HFFc6 (cell line): ENCODE measurements around the gene SIRPA. TPM values are rescaled to one million over a fixed set of nuclear protein-coding genes. Genes with fewer than 3 reads are reported as not detected.

Experiments
- DNase-seq: peaks from one replicate; pipeline ENCODE4 v3.0.0-alpha.2; 2018
- H3K27ac Mint-ChIP-seq: 2 replicates; pipeline ENCODE4 v1.8.0; 2020; ENCODE audit warnings: mild to moderate bottlenecking, mixed read lengths
- H3K27me3 Mint-ChIP-seq: 2 replicates; pipeline ENCODE4 v1.8.0; 2021; ENCODE audit warnings: mild to moderate bottlenecking, moderate library complexity, mixed read lengths; ENCODE audit not compliant: insufficient read depth
- H3K36me3 Mint-ChIP-seq: 2 replicates; pipeline ENCODE4 v1.8.0; 2021; ENCODE audit warnings: low read depth, mixed read lengths
- H3K4me1 Mint-ChIP-seq: 2 replicates; pipeline ENCODE4 v1.8.0; 2020; ENCODE audit warnings: low read depth, mixed read lengths
- H3K4me3 Mint-ChIP-seq: 2 replicates; pipeline ENCODE4 v1.8.0; 2020; ENCODE audit warnings: mild to moderate bottlenecking, moderate library complexity, mixed read lengths
- H3K9me3 Mint-ChIP-seq: 2 replicates; pipeline ENCODE4 v1.8.0; 2020; ENCODE audit warnings: mild to moderate bottlenecking, mixed read lengths
- total RNA-seq, 6 experiments: library from RNA; stranded (reverse); fragmentation: NEBNext Ultra II Directional; extraction: Animal tissue kit (Norgen Biotek cat#: 25700); gene quantifications; 2 replicates in 1 of 6; 3 replicates in 5 of 6; pipeline ENCODE4 v1.2.3, GENCODE V29; 2021
- TF ChIP-seq, protein P1 (sequence below): fragments of 200-600 bp; sonication (generic); IDR thresholded peaks from 2 replicates; pipeline ENCODE4 v1.5.0; 2021; ENCODE audit warnings: antibody characterized with exemption, mild to moderate bottlenecking

The SIRPA gene
- total RNA-seq, 6 experiments from 2014 or later = 44.0 to 66.2 (median 47.5) TPM

DNA sequence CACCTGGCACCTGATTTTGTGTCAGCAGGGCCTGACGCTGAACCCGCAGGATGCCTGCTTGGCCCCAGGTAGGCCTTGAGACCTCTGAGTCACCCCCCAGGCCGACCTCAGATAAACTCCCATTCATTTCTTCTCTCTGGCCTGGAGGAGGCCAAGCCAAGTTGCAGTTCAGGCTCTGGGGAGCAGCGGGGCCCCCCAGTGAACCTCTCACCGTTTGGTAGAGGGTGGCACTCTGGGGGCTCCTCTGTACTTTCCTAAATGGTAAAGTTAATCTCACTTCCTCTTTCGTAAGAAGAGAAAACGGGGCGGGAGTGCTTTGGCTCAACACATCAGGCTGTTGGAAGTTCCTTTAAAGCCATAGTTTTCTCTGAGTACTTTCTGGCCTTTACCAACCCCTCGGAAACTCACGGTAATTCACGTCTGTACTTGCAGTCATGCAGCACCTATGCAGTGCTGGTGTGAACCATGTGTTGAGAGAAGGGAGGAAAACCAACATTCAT is 2.8 kb downstream of the SIRPA start:
- TF ChIP-seq, protein P1, sequence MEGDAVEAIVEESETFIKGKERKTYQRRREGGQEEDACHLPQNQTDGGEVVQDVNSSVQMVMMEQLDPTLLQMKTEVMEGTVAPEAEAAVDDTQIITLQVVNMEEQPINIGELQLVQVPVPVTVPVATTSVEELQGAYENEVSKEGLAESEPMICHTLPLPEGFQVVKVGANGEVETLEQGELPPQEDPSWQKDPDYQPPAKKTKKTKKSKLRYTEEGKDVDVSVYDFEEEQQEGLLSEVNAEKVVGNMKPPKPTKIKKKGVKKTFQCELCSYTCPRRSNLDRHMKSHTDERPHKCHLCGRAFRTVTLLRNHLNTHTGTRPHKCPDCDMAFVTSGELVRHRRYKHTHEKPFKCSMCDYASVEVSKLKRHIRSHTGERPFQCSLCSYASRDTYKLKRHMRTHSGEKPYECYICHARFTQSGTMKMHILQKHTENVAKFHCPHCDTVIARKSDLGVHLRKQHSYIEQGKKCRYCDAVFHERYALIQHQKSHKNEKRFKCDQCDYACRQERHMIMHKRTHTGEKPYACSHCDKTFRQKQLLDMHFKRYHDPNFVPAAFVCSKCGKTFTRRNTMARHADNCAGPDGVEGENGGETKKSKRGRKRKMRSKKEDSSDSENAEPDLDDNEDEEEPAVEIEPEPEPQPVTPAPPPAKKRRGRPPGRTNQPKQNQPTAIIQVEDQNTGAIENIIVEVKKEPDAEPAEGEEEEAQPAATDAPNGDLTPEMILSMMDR = no peak
- H3K27ac Mint-ChIP-seq = no peak overlapping the region
- H3K36me3 Mint-ChIP-seq = no peaks in the 10 kb centered on the region; the same call in 1 of the 2 replicates
- H3K4me1 Mint-ChIP-seq = peaks cover 34% of the 10 kb centered on the region
- no peak for DNase-seq
- no peaks in the 10 kb centered on the region for H3K9me3 Mint-ChIP-seq
- no peak overlapping the region for H3K4me3 Mint-ChIP-seq
- H3K27me3 Mint-ChIP-seq = no peaks in the 10 kb centered on the region

DNA sequence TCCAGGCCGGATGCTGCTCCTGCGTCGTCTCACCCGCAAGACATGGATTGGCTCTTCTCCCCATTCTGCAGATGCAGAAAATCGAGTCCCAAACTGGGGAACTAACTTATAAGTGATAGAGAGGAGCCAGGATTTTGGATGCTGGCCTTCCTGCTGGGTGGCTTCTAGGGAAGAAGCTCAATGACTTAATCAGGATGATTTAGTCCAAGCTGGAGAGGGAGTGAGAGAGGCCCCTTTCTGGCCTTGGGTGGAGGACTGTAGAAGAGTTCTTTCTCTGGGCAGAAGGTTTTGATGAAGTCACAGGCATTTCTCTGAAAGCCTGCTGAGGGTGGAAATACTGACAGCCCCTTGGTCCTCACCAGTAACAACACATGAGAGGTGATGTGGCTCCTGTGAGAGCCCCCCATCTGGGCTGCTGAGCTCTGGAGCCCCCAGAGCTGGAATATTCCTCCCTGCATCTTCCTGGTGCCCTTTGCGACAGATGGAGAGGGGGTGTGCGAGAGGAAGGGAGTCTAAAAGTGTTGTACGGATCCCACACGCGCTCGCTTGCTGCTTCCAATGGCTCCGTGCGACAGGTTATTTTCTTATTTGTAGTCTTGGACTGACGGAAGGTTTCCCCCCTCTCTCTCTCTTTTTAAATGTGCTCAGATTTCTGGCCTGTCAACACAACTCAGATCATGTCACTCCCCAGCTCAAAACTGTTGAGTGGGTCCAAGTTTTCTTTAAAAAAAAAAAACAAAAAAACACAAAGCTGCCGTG is 3.5 kb downstream of the SIRPA start:
- Mint-ChIP-seq H3K27ac (no peak overlapping the region), H3K4me3 (no peak overlapping the region), H3K9me3 (no peaks in the 10 kb centered on the region), H3K27me3 (no peaks in the 10 kb centered on the region), H3K4me1 (peaks cover 29% of the 10 kb centered on the region), H3K36me3 (no peaks in the 10 kb centered on the region; the same call in 1 of the 2 replicates)
- TF ChIP-seq, protein P1 = no peak
- no peak for DNase-seq

DNA sequence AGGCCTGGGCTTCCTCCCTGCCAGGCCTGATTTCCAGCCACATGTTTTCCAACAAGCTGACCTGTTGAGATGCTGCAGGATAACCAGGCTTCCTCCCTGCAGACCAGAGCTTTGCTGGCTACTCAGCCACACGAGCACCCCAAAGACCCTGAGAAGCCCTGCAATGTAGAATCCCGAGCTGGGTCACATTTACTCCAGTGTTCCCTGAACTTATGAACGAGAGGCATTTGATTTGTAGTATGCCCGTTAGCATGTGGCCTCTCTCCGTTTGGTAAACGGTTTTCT is 4.0 kb downstream of the SIRPA start:
- DNase-seq = no peak
- TF ChIP-seq, protein P1 = no peak
- peaks cover 28% of the 10 kb centered on the region for H3K4me1 Mint-ChIP-seq
- no peak overlapping the region for H3K4me3 Mint-ChIP-seq
- no peaks in the 10 kb centered on the region; the same call in 1 of the 2 replicates for H3K36me3 Mint-ChIP-seq
- no peak overlapping the region for H3K27ac Mint-ChIP-seq
- H3K27me3 Mint-ChIP-seq = no peaks in the 10 kb centered on the region
- H3K9me3 Mint-ChIP-seq = no peaks in the 10 kb centered on the region

DNA sequence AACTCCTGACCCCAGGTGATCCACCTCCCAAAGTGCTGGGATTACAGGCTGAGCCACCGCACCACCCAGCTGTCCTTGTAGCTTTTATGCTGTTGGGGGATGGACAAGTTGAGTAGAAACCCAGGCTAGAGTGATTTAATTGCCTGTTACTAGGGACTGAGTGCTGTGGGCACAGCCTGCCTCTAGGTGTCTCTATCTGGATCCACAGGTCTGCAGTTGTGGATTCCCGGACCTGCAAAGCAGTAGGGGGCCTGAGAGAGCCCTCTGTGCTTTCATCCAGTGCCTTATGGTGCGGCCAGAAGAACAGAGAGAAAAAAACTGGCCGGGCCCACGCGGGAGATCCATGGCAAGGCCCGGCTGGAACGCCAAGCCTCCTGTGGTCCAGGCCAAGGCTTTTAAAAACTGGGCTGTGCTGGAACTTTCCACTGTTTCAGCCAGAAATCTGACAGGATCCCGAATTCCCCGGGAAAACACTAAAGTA is 5.2 kb downstream of the SIRPA start:
- no peaks in the 10 kb centered on the region; the same call in 1 of the 2 replicates for H3K36me3 Mint-ChIP-seq
- H3K4me1 Mint-ChIP-seq = peaks cover 28% of the 10 kb centered on the region
- peak; percentile 73 for DNase-seq
- no peak overlapping the region for H3K4me3 Mint-ChIP-seq
- H3K27ac Mint-ChIP-seq = peak overlapping the region; percentile 58
- H3K27me3 Mint-ChIP-seq = no peaks in the 10 kb centered on the region
- no peaks in the 10 kb centered on the region for H3K9me3 Mint-ChIP-seq
- TF ChIP-seq, protein P1 = peak; percentile 75

DNA sequence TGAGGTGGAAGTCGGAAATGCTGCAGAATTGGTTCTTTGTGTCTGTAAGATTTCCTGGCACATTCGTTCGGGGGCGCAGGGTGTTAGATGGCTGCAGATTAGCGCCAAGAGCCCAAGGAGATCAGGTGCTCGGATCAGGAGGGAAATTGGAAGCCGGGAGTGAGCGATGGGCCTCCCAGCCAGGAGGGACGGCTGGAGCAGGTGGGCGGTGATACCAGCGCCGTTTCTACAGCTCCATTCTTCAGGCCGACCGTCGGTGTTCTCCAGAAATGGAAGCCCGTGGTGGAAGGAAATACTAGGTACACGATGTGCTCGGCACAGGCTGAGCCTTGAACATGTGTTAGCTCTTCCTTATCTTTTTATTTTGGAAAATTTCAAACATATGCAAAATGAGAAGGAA is 6.5 kb downstream of the SIRPA start:
- TF ChIP-seq, protein P1 = no peak
- DNase-seq = no peak
- Mint-ChIP-seq H3K4me1 (peaks cover 24% of the 10 kb centered on the region), H3K4me3 (no peak overlapping the region), H3K36me3 (no peaks in the 10 kb centered on the region; the same call in 1 of the 2 replicates), H3K27ac (no peak overlapping the region), H3K9me3 (no peaks in the 10 kb centered on the region), H3K27me3 (no peaks in the 10 kb centered on the region)
